GM19468 (cell line): ENCODE results near the gene EIF2B5.
"Not testable (repeated sequence)": the region's sequence is repeated elsewhere in the genome, so short reads cannot be mapped to it uniquely, and the experiment has no call there.

Experiments
- ATAC-seq: cut with Tn5 transposase; IDR thresholded peaks from one replicate; pipeline ENCODE4 v1.9.1; 2021; ENCODE audit warnings: mild to moderate bottlenecking, moderate library complexity, moderate number of reproducible peaks; ENCODE audit not compliant: unreplicated experiment; ENCODE audit errors: extremely low read depth

EIF2B5 gene

GRCh38 chr3:184145111-184145524 is 10.0 kb downstream of the EIF2B5 start:
- no peak for ATAC-seq

- no peak for ATAC-seq
Observed at GRCh38 chr3:184145751-184146270, 10.7 kb downstream of the EIF2B5 start.

- ATAC-seq, result no peak
Observed at GRCh38 chr3:184148076-184148475, 12.9 kb downstream of the EIF2B5 start.

GRCh38 chr3:184149123-184149522 is 14.0 kb downstream of the EIF2B5 start:
- ATAC-seq, result no peak

GRCh38 chr3:184149770-184150169 is 14.6 kb downstream of the EIF2B5 start:
- ATAC-seq, result not testable (repeated sequence)

GRCh38 chr3:184154885-184155643 is 19.9 kb downstream of the EIF2B5 start, which contains the start of gene DVL3:
TSS of gene DVL3 (plus strand) at chr3:184155377. CDS start at chr3:184155636, 259 bp downstream.
- ATAC-seq, result peak; percentile 63

GRCh38 chr3:184155644-184156521 is 20.7 kb downstream of the EIF2B5 start:
- no peak for ATAC-seq

- ATAC-seq, result no peak
Observed at GRCh38 chr3:184156522-184156955, 21.4 kb downstream of the EIF2B5 start.

GRCh38 chr3:184157206-184157605 is 22.0 kb downstream of the EIF2B5 start:
- no peak for ATAC-seq

GRCh38 chr3:184158404-184158803 is 23.2 kb downstream of the EIF2B5 start:
- no peak for ATAC-seq

GRCh38 chr3:184160456-184160855 is 25.3 kb downstream of the EIF2B5 start:
- ATAC-seq, result no peak

- not testable (repeated sequence) for ATAC-seq
Observed at GRCh38 chr3:184162571-184163070, 27.5 kb downstream of the EIF2B5 start.

GRCh38 chr3:184164648-184165330 is 29.6 kb downstream of the EIF2B5 start:
- ATAC-seq, result no peak

- no peak for ATAC-seq
Observed at GRCh38 chr3:184165543-184165942, 30.4 kb downstream of the EIF2B5 start.

GRCh38 chr3:184166671-184167070 is 31.5 kb downstream of the EIF2B5 start:
- no peak for ATAC-seq

- no peak for ATAC-seq
Observed at GRCh38 chr3:184167786-184168185, 32.6 kb downstream of the EIF2B5 start.

- no peak for ATAC-seq
Observed at GRCh38 chr3:184168363-184169120, 33.4 kb downstream of the EIF2B5 start.

GRCh38 chr3:184169896-184170875 is 35.0 kb downstream of the EIF2B5 start:
- no peak for ATAC-seq
